H1 (cell line): ENCODE measurements around the gene GHRL.

ENCODE experiments used
- CBX5 ChIP-seq: fragments of 300-800, 300-1000 bp; sonication (generic); IDR thresholded peaks from 2 replicates; pipeline ENCODE4 v1.7.1; 2016; ENCODE audit warnings: antibody characterized with exemption, low read length, low read depth
- EP300 ChIP-seq, 2 experiments: IDR thresholded peaks; 1 replicate in 1 of 2; 2 replicates in 1 of 2; pipeline ENCODE4 v1.6.1; 2011 to 2012; ENCODE audit warnings: low read depth in 2 of 2, low read length in 2 of 2, mild to moderate bottlenecking in 2 of 2, borderline replicate concordance in 1 of 2, inconsistent platforms in 1 of 2, moderate library complexity in 1 of 2
- EZH2 ChIP-seq: fragments of 200-600 bp; sonication (generic); IDR thresholded peaks from 2 replicates; pipeline ENCODE4 v1.7.1; 2012; ENCODE audit warnings: low read depth, mild to moderate bottlenecking, moderate library complexity, low read length, inconsistent platforms; ENCODE audit not compliant: severe bottlenecking
- NRF1 ChIP-seq: IDR thresholded peaks from 2 replicates; pipeline ENCODE4 v1.6.1; 2011; ENCODE audit warnings: mild to moderate bottlenecking, low read depth, low read length, improper control_type of control experiment
- POLR2A ChIP-seq, 2 experiments: IDR thresholded peaks; 1 replicate in 1 of 2; 2 replicates in 1 of 2; pipeline ENCODE4 v1.6.1; 2011; ENCODE audit warnings: low read depth in 2 of 2, low read length in 2 of 2, mild to moderate bottlenecking in 2 of 2; ENCODE audit errors: control extremely low read depth in 1 of 2
- TF ChIP-seq, protein P1 (sequence below), 3 experiments: IDR thresholded peaks; 1 replicate in 2 of 3; 2 replicates in 1 of 3; pipeline versions ENCODE4 v1.5.1 to v1.6.1; 2011; ENCODE audit warnings: low read length in 3 of 3, mild to moderate bottlenecking in 3 of 3, inconsistent platforms in 2 of 3, low read depth in 1 of 3, moderate library complexity in 1 of 3; ENCODE audit not compliant: insufficient read depth in 1 of 3; ENCODE audit errors: control extremely low read depth in 1 of 3

GRCh38 chr3:10312391-10312790 lies 19.6 kb upstream of the GHRL start:
- TF ChIP-seq NRF1: no peak
- TF ChIP-seq, protein P1, sequence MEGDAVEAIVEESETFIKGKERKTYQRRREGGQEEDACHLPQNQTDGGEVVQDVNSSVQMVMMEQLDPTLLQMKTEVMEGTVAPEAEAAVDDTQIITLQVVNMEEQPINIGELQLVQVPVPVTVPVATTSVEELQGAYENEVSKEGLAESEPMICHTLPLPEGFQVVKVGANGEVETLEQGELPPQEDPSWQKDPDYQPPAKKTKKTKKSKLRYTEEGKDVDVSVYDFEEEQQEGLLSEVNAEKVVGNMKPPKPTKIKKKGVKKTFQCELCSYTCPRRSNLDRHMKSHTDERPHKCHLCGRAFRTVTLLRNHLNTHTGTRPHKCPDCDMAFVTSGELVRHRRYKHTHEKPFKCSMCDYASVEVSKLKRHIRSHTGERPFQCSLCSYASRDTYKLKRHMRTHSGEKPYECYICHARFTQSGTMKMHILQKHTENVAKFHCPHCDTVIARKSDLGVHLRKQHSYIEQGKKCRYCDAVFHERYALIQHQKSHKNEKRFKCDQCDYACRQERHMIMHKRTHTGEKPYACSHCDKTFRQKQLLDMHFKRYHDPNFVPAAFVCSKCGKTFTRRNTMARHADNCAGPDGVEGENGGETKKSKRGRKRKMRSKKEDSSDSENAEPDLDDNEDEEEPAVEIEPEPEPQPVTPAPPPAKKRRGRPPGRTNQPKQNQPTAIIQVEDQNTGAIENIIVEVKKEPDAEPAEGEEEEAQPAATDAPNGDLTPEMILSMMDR (IDR thresholded peaks at IDR 0.05; ENCODE audit: control extremely low read depth in 1 of 3, insufficient read depth in 1 of 3, low read depth in 1 of 3, low read length in 3 of 3): no peak
- TF ChIP-seq POLR2A (IDR thresholded peaks at IDR 0.05; ENCODE audit: control extremely low read depth in 1 of 2, low read depth in 2 of 2, low read length in 2 of 2): no peak
- TF ChIP-seq EP300 (IDR thresholded peaks at IDR 0.05; ENCODE audit: borderline replicate concordance in 1 of 2, low read depth in 2 of 2, low read length in 2 of 2): no peak
- no peak for TF ChIP-seq EZH2
- no peak for TF ChIP-seq CBX5
